IPS-18a (cell line): ENCODE data around the gene ATRN.

ENCODE experiments used
- H3K27ac ChIP-seq: one replicate; pipeline ENCODE4 v1.5.1; 2013; ENCODE audit warnings: low read length
- H3K27me3 ChIP-seq: one replicate; pipeline ENCODE4 v1.6.1; 2013; ENCODE audit warnings: mild to moderate bottlenecking, low read length; ENCODE audit not compliant: control insufficient read depth, insufficient read depth
- H3K36me3 ChIP-seq: one replicate; pipeline ENCODE4 v1.6.1; 2013; ENCODE audit warnings: low read depth, low read length; ENCODE audit not compliant: control insufficient read depth
- H3K4me1 ChIP-seq: one replicate; pipeline ENCODE4 v1.6.1; 2013; ENCODE audit warnings: low read depth, low read length; ENCODE audit not compliant: control insufficient read depth
- H3K4me3 ChIP-seq: one replicate; pipeline ENCODE4 v1.5.1; 2013; ENCODE audit warnings: low read length
- H3K9ac ChIP-seq: one replicate; pipeline ENCODE4 v1.6.1; 2013; ENCODE audit warnings: mild to moderate bottlenecking, low read length, moderate library complexity
- H3K9me3 ChIP-seq: one replicate; pipeline ENCODE4 v1.6.1; 2013; ENCODE audit warnings: low read depth, low read length; ENCODE audit not compliant: control insufficient read depth

Gene ATRN

GRCh38 chr20:3687655-3688054 lies 216.8 kb downstream of the ATRN start:
- peaks cover 14% of the 10 kb centered on the region for H3K27me3 ChIP-seq

GRCh38 chr20:3689978-3690377 lies 219.2 kb downstream of the ATRN start:
- no peak overlapping the region for H3K27ac ChIP-seq
- no peaks in the 10 kb centered on the region for H3K36me3 ChIP-seq
- peaks cover 5% of the 10 kb centered on the region for H3K27me3 ChIP-seq
- no peak overlapping the region for H3K9ac ChIP-seq
- H3K4me1 ChIP-seq = peaks cover 5% of the 10 kb centered on the region
- no peak overlapping the region for H3K4me3 ChIP-seq
- H3K9me3 ChIP-seq = no peaks in the 10 kb centered on the region

More at GRCh38 chr20:3687655-3688054, 216.8 kb downstream of the ATRN start:
- no peaks in the 10 kb centered on the region for H3K36me3 ChIP-seq
- H3K27ac ChIP-seq = no peak overlapping the region
- no peak overlapping the region for H3K9ac ChIP-seq
- no peaks in the 10 kb centered on the region for H3K9me3 ChIP-seq
- no peak overlapping the region for H3K4me3 ChIP-seq
- H3K4me1 ChIP-seq = peaks cover 13% of the 10 kb centered on the region

- Histone ChIP-seq H3K9ac (no peak overlapping the region), H3K9me3 (no peaks in the 10 kb centered on the region), H3K36me3 (no peaks in the 10 kb centered on the region), H3K27ac (no peak overlapping the region), H3K4me1 (peaks cover under 1% of the 10 kb centered on the region), H3K4me3 (no peak overlapping the region), H3K27me3 (peaks cover under 1% of the 10 kb centered on the region)
Observed at GRCh38 chr20:3690413-3690812, 219.6 kb downstream of the ATRN start.

- H3K9ac ChIP-seq = no peak overlapping the region
- no peak overlapping the region for H3K4me3 ChIP-seq
Observed at GRCh38 chr20:3691306-3691705, 220.5 kb downstream of the ATRN start.

GRCh38 chr20:3691897-3692296 lies 221.1 kb downstream of the ATRN start:
- Histone ChIP-seq H3K27me3 (no peaks in the 10 kb centered on the region), H3K27ac (no peak overlapping the region), H3K36me3 (no peaks in the 10 kb centered on the region), H3K9me3 (no peaks in the 10 kb centered on the region), H3K4me3 (no peak overlapping the region), H3K4me1 (no peaks in the 10 kb centered on the region), H3K9ac (no peak overlapping the region)

More at GRCh38 chr20:3691306-3691705, 220.5 kb downstream of the ATRN start:
- Histone ChIP-seq H3K9me3 (no peaks in the 10 kb centered on the region), H3K4me1 (no peaks in the 10 kb centered on the region), H3K36me3 (no peaks in the 10 kb centered on the region), H3K27ac (no peak overlapping the region), H3K27me3 (no peaks in the 10 kb centered on the region)

- no peak overlapping the region for H3K27ac ChIP-seq
- no peak overlapping the region for H3K9ac ChIP-seq
- H3K4me1 ChIP-seq = no peaks in the 10 kb centered on the region
- no peaks in the 10 kb centered on the region for H3K9me3 ChIP-seq
- no peaks in the 10 kb centered on the region for H3K36me3 ChIP-seq
- no peak overlapping the region for H3K4me3 ChIP-seq
- H3K27me3 ChIP-seq = no peaks in the 10 kb centered on the region
Observed at GRCh38 chr20:3692706-3693294, 222.0 kb downstream of the ATRN start.

GRCh38 chr20:3693376-3693775 lies 222.6 kb downstream of the ATRN start:
- H3K27me3 ChIP-seq = no peaks in the 10 kb centered on the region
- H3K9ac ChIP-seq = no peak overlapping the region
- H3K4me1 ChIP-seq = no peaks in the 10 kb centered on the region

GRCh38 chr20:3694864-3695263 lies 224.0 kb downstream of the ATRN start:
- no peak overlapping the region for H3K9ac ChIP-seq
- no peak overlapping the region for H3K27ac ChIP-seq
- H3K4me1 ChIP-seq = no peaks in the 10 kb centered on the region
- no peaks in the 10 kb centered on the region for H3K9me3 ChIP-seq
- no peak overlapping the region for H3K4me3 ChIP-seq
- no peaks in the 10 kb centered on the region for H3K27me3 ChIP-seq
- H3K36me3 ChIP-seq = no peaks in the 10 kb centered on the region

More at GRCh38 chr20:3693376-3693775, 222.6 kb downstream of the ATRN start:
- Histone ChIP-seq H3K36me3 (no peaks in the 10 kb centered on the region), H3K9me3 (no peaks in the 10 kb centered on the region), H3K4me3 (no peak overlapping the region), H3K27ac (no peak overlapping the region)

GRCh38 chr20:3696200-3696599 lies 225.4 kb downstream of the ATRN start:
- Histone ChIP-seq H3K36me3 (no peaks in the 10 kb centered on the region), H3K4me1 (no peaks in the 10 kb centered on the region), H3K9me3 (no peaks in the 10 kb centered on the region), H3K27ac (no peak overlapping the region), H3K27me3 (no peaks in the 10 kb centered on the region), H3K9ac (no peak overlapping the region), H3K4me3 (no peak overlapping the region)

GRCh38 chr20:3696745-3697587 lies 226.1 kb downstream of the ATRN start:
- Histone ChIP-seq H3K4me3 (no peak overlapping the region), H3K36me3 (no peaks in the 10 kb centered on the region), H3K4me1 (no peaks in the 10 kb centered on the region), H3K9me3 (no peaks in the 10 kb centered on the region), H3K9ac (no peak overlapping the region), H3K27ac (no peak overlapping the region), H3K27me3 (no peaks in the 10 kb centered on the region)

- H3K9me3 ChIP-seq = no peaks in the 10 kb centered on the region
- H3K27ac ChIP-seq = no peak overlapping the region
- H3K36me3 ChIP-seq = no peaks in the 10 kb centered on the region
- no peaks in the 10 kb centered on the region for H3K4me1 ChIP-seq
- H3K4me3 ChIP-seq = no peak overlapping the region
- H3K27me3 ChIP-seq = no peaks in the 10 kb centered on the region
- no peak overlapping the region for H3K9ac ChIP-seq
Observed at GRCh38 chr20:3697588-3698305, 226.9 kb downstream of the ATRN start.
